ENCODE measurements around the gene CFAP57. TPM values are rescaled to one million over a fixed set of nuclear protein-coding genes. Genes with fewer than 3 reads are reported as not detected.

The CFAP57 gene
- total and polyA plus RNA-seq, 9 of the 15 experiments (the other 6 are each of a cell fraction or from before 2014, with no cell fraction given), result 0.04 to 0.22 (median 0.07) TPM; not detected in 3

GRCh38 chr1:43272161-43272560 lies 100.0 kb downstream of the CFAP57 start (continued):
- TF ChIP-seq SREBF1 (IDR thresholded peaks at IDR 0.05; ENCODE audit: borderline replicate concordance, low read depth, low read length), result no peak
- no peak for TF ChIP-seq TCF3 (CRISPR knock-in tag; IDR thresholded peaks at IDR 0.05)
- TF ChIP-seq FOXK1 (CRISPR knock-in tag; IDR thresholded peaks at IDR 0.05; ENCODE audit: borderline replicate concordance), result no peak

GRCh38 chr1:43272576-43273571 lies 100.7 kb downstream of the CFAP57 start:
- DNase-seq (ENCODE audit: extremely low read depth in 1 of 4, low spot score in 3 of 4) (no peak), ATAC-seq (no peak), FAIRE-seq (peak; percentile 44)
- 31% methylated on average over 38 of the region's 46 CpGs for WGBS (ENCODE audit: insufficient coverage, low coverage, missing lambda C conversion rate)
- no peak overlapping the region for H3K4me2 ChIP-seq (ENCODE audit: insufficient read depth, low read length)
- no peaks in the 10 kb centered on the region for H3K9me1 ChIP-seq (ENCODE audit: control insufficient read depth, insufficient read depth, low read length)
- H2AFZ ChIP-seq (ENCODE audit: low read depth, low read length), result no peak overlapping the region
- ChIA-PET CTCF (ENCODE audit: low intra/inter-chr PET ratio) (no interaction called here), POLR2A (interaction anchor here (1.1 kb wide), 1 partner anchor 10 kb away, joined by 5 read pairs; no protein-coding TSS in a partner anchor)
- no peak overlapping the region for H3K27ac ChIP-seq (ENCODE audit: extremely low read depth, low read depth, low read length)
- in situ Hi-C loops (cut with MboI) (no loop called here), intact Hi-C loops (cut with micrococcal nuclease) (no loop called here)
- BruUV-seq (replicated peaks), result no TSS peak
- no peaks in the 10 kb centered on the region for H3K36me3 ChIP-seq (ENCODE audit: control insufficient read depth, insufficient read depth, low read length)
- peaks cover 40 to 77% of the 10 kb centered on the region in 2 experiments for H3K27me3 ChIP-seq (ENCODE audit: control insufficient read depth in 2 of 2, insufficient read depth in 2 of 2, low read length in 2 of 2)
- no peaks in the 10 kb centered on the region; the same call in 1 of the 2 replicates for H4K20me1 ChIP-seq (replicated peaks; ENCODE audit: control insufficient read depth, insufficient read depth, low read length)
- no peaks in the 10 kb centered on the region for H3K79me2 ChIP-seq (ENCODE audit: control insufficient read depth, insufficient read depth, low read length)
- TF ChIP-seq E2F6 (IDR thresholded peaks at IDR 0.05; ENCODE audit: borderline replicate concordance in 1 of 2, extremely low read depth in 1 of 2, insufficient read depth in 1 of 2, insufficient read length in 1 of 2, low read depth in 1 of 2, low read length in 1 of 2, poor library complexity in 1 of 2, severe bottlenecking in 1 of 2) (peak in 1 of 2 experiments; percentile 52), L3MBTL2 (IDR thresholded peaks at IDR 0.05) (0 out of 2 replicates have a peak, but pooled peaks have one; percentile 18), MAX (CRISPR knock-in tag; IDR thresholded peaks at IDR 0.05) (0 out of 2 replicates have a peak, but pooled peaks have one; percentile 43), ZNF507 (tag; conservative IDR thresholded peaks at IDR 0.05) (no peak), NR2C2 (CRISPR knock-in tag; IDR thresholded peaks at IDR 0.05) (0 out of 2 replicates have a peak, but pooled peaks have one; percentile 18), NR2C2 (tag; IDR thresholded peaks at IDR 0.05) (no peak)
- H3K9me3 ChIP-seq (replicated peaks; ENCODE audit: control insufficient read depth, insufficient read depth, low read depth, low read length), result no peaks in the 10 kb centered on the region
- H3K4me3 ChIP-seq, result no peak overlapping the region
- peaks cover 16 to 19% of the 10 kb centered on the region in 2 experiments; a peak in 4 of 5 replicates for H3K4me1 ChIP-seq (replicated peaks in 1 of 2; ENCODE audit: control insufficient read depth in 2 of 2, insufficient read depth in 2 of 2, low read length in 2 of 2)
- H3K9ac ChIP-seq (ENCODE audit: insufficient read depth in 1 of 2, low read depth in 2 of 2, low read length in 2 of 2), result no peak overlapping the region

All from K562 (cell line).